Measurements from ENCODE around the gene METRN.

METRN gene

GRCh38 chr16:730666-731509, 16.0 kb downstream of the METRN start:
- ChIA-PET POLR2A (interaction anchor here (0.7 to 1.7 kb wide), 4 partner anchors 10 to 11 kb away, joined by 3 to 12 read pairs (median 4); partner anchors contain the start of genes ANTKMT and CIAO3), CTCF (interaction anchor here (0.7 to 1.8 kb wide), 3 partner anchors 14 to 1682 kb away, joined by 3 to 11 read pairs (median 3); no protein-coding TSS in a partner anchor)
- Histone ChIP-seq H3K4me1 (ENCODE audit: control insufficient read depth, insufficient read depth, low read length) (peaks cover 4% of the 10 kb centered on the region; the same call in 1 of the 2 replicates), H3K4me3 (ENCODE audit: low read depth, low read length) (no peak overlapping the region), H3K9me3 (ENCODE audit: control insufficient read depth, insufficient read depth, low read depth, low read length) (no peaks in the 10 kb centered on the region), H3K27ac (ENCODE audit: extremely low read depth, low read depth, low read length) (no peak overlapping the region), H3K36me3 (ENCODE audit: control insufficient read depth in 2 of 2, insufficient read depth in 1 of 2, low read length in 2 of 2) (peaks cover 3 to 49% of the 10 kb centered on the region in 2 experiments; a peak in 2 of 3 replicates)
- TF ChIP-seq GLIS1 (tag by site-specific recombination; IDR thresholded peaks at IDR 0.05) (peak; percentile 89), ZIC2 (tag by site-specific recombination; IDR thresholded peaks at IDR 0.05) (peak; percentile 63), ZNF114 (tag by site-specific recombination; IDR thresholded peaks at IDR 0.05) (no peak), ZNF600 (tag by site-specific recombination; IDR thresholded peaks at IDR 0.05) (0 out of 2 replicates have a peak, but pooled peaks have one; percentile 39)

- Histone ChIP-seq H3K4me1 (ENCODE audit: control insufficient read depth, insufficient read depth, low read length) (peaks cover 1% of the 10 kb centered on the region; the same call in 1 of the 2 replicates), H3K27ac (ENCODE audit: extremely low read depth, low read depth, low read length) (no peak overlapping the region), H3K36me3 (ENCODE audit: control insufficient read depth in 2 of 2, insufficient read depth in 1 of 2, low read length in 2 of 2) (peaks cover 3 to 62% of the 10 kb centered on the region in 2 experiments; a peak in 2 of 3 replicates), H3K4me3 (ENCODE audit: low read depth, low read length) (no peak overlapping the region), H3K9me3 (ENCODE audit: control insufficient read depth, insufficient read depth, low read depth, low read length) (no peaks in the 10 kb centered on the region)
- CTCF ChIA-PET: interaction anchor here (1.0 to 1.6 kb wide), 5 partner anchors 8 to 20 kb away, joined by 3 to 6 read pairs (median 5); partner anchors contain the start of genes ANTKMT and CIAO3
- POLR2A ChIA-PET: interaction anchor here (1.0 to 1.7 kb wide), 2 partner anchors 8 to 11 kb away, joined by 4 read pairs; partner anchors contain the start of genes ANTKMT and CIAO3
- TF ChIP-seq BCL11B (tag by site-specific recombination; IDR thresholded peaks at IDR 0.05; ENCODE audit: low read depth) (peak; percentile 27; the same call in 1 of the 2 replicates), ZNF704 (tag by site-specific recombination; IDR thresholded peaks at IDR 0.05) (no peak)
These were observed 17.4 kb downstream of the METRN start for GRCh38 chr16:732332-732731.

GRCh38 chr16:732936-733335, 18.0 kb downstream of the METRN start:
- Histone ChIP-seq H3K36me3 (ENCODE audit: control insufficient read depth in 2 of 2, insufficient read depth in 1 of 2, low read length in 2 of 2) (peaks cover 3 to 68% of the 10 kb centered on the region in 2 experiments; a peak in 2 of 3 replicates), H3K27ac (ENCODE audit: extremely low read depth, low read depth, low read length) (no peak overlapping the region), H3K9me3 (ENCODE audit: control insufficient read depth, insufficient read depth, low read depth, low read length) (no peaks in the 10 kb centered on the region), H3K4me1 (ENCODE audit: control insufficient read depth, insufficient read depth, low read length) (no peaks in the 10 kb centered on the region), H3K4me3 (ENCODE audit: low read depth, low read length) (no peak overlapping the region)
- ChIA-PET CTCF (interaction anchor here (1.0 to 1.6 kb wide), 5 partner anchors 8 to 21 kb away, joined by 3 to 6 read pairs (median 5); partner anchors contain the start of genes ANTKMT and CIAO3), POLR2A (no interaction called here)
- no peak for TF ChIP-seq ZNF629 (tag by site-specific recombination; IDR thresholded peaks at IDR 0.05)
- 0 out of 2 replicates have a peak, but pooled peaks have one; percentile 25 for TF ChIP-seq CTCF (tag by site-specific recombination; IDR thresholded peaks at IDR 0.05)

GRCh38 chr16:733382-734207, 18.7 kb downstream of the METRN start:
- H3K9me3 ChIP-seq (ENCODE audit: control insufficient read depth, insufficient read depth, low read depth, low read length): no peaks in the 10 kb centered on the region
- no peaks in the 10 kb centered on the region for H3K4me1 ChIP-seq (ENCODE audit: control insufficient read depth, insufficient read depth, low read length)
- H3K36me3 ChIP-seq (ENCODE audit: control insufficient read depth in 2 of 2, insufficient read depth in 1 of 2, low read length in 2 of 2): peaks cover 4 to 70% of the 10 kb centered on the region in 2 experiments; a peak in 2 of 3 replicates
- H3K27ac ChIP-seq (ENCODE audit: extremely low read depth, low read depth, low read length): no peak overlapping the region
- TF ChIP-seq ZBTB11 (tag by site-specific recombination; conservative IDR thresholded peaks at IDR 0.05; ENCODE audit: low read depth) (no peak), CTCF (tag by site-specific recombination; IDR thresholded peaks at IDR 0.05) (peak; percentile 50)
- ChIA-PET POLR2A (no interaction called here), CTCF (interaction anchor here (0.6 to 2.9 kb wide), 4 partner anchors 16 to 342 kb away, joined by 3 to 10 read pairs (median 4); no protein-coding TSS in a partner anchor)
- no peak overlapping the region for H3K4me3 ChIP-seq (ENCODE audit: low read depth, low read length)

Data from HEK293 (cell line).